OCI-LY7 (cell line): Measurements from ENCODE around the gene PRKN.

Source experiments
- CTCF ChIP-seq: fragments of 200-600 bp; sonication (generic); conservative IDR thresholded peaks from 2 replicates; pipeline ENCODE4 v1.5.1; 2014; ENCODE audit warnings: mild to moderate bottlenecking, antibody characterized with exemption, low read length, moderate library complexity, mixed read lengths
- EZH2phosphoT487 ChIP-seq: fragments of 200-600 bp; sonication (generic); IDR thresholded peaks from 2 replicates; pipeline ENCODE4 v1.6.1; 2018; ENCODE audit warnings: low read depth, borderline replicate concordance, mild to moderate bottlenecking, mixed run types, antibody characterized with exemption, low read length, moderate library complexity, mixed read lengths

- no peak for TF ChIP-seq CTCF
- no peak for TF ChIP-seq EZH2phosphoT487
These were observed 1191.3 kb downstream of the PRKN start for GRCh38 chr6:161536224-161536630.
